ENCODE measurements around the gene ANO4. TPM values are rescaled to one million over a fixed set of nuclear protein-coding genes. Genes with fewer than 3 reads are reported as not detected.

ANO4 gene
- total and polyA plus RNA-seq, 9 donors, result 1.8 to 13.1 (median 5.6) TPM

DNA sequence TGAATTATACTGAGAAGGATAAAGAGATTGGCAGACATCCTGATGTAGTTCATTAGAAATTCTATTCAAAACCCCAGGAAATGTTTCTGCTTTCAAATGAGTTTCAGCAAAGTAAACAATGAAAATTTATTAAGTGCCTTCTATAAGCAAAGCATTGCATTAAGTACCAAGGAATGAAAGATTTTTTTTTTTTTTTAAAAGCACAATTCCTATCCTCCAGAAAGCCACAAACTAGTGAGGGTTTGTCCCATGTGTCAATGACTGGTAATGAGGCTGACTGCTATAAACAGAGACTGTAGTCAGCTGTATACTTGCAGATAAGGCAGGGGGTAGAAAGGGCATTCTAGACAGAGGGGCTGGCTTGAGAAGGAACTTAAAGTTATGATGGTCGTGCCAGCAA, 6.7 kb downstream of the ANO4 start:
- H3K9me3 ChIP-seq, result no peaks in the 10 kb centered on the region
- no peaks in the 10 kb centered on the region for H3K36me3 ChIP-seq
- no peak for DNase-seq
- H3K4me1 ChIP-seq (ENCODE audit: insufficient read depth), result no peaks in the 10 kb centered on the region
- H3K27ac ChIP-seq, result no peak overlapping the region
- TF ChIP-seq CTCF (IDR thresholded peaks at IDR 0.05) (no peak), POLR2A (IDR thresholded peaks at IDR 0.05) (no peak), EP300 (IDR thresholded peaks at IDR 0.05) (no peak)
- intact Hi-C loops (cut with DNase I), result no loop called here
- 36 to 39% (median 38%) methylated on average over 1 of the region's 1 CpG for WGBS, 3 donors
- no peak overlapping the region for H3K4me3 ChIP-seq
- H3K27me3 ChIP-seq, result no peaks in the 10 kb centered on the region

GRCh38 chr12:100808777-100809176, 14.2 kb downstream of the ANO4 start:
- Histone ChIP-seq H3K27ac (no peak overlapping the region), H3K4me3 (no peak overlapping the region), H3K36me3 (no peaks in the 10 kb centered on the region), H3K9me3 (no peaks in the 10 kb centered on the region), H3K27me3 (no peaks in the 10 kb centered on the region), H3K4me1 (ENCODE audit: insufficient read depth) (no peaks in the 10 kb centered on the region)
- no peak for DNase-seq
- WGBS, 3 donors, result 85 to 93% (median 88%) methylated on average over 2 of the region's 2 CpGs
- TF ChIP-seq CTCF (IDR thresholded peaks at IDR 0.05), result no peak
- no peak for TF ChIP-seq EP300 (IDR thresholded peaks at IDR 0.05)
- no peak for TF ChIP-seq POLR2A (IDR thresholded peaks at IDR 0.05)
- intact Hi-C loops (cut with DNase I), result no loop called here

DNA sequence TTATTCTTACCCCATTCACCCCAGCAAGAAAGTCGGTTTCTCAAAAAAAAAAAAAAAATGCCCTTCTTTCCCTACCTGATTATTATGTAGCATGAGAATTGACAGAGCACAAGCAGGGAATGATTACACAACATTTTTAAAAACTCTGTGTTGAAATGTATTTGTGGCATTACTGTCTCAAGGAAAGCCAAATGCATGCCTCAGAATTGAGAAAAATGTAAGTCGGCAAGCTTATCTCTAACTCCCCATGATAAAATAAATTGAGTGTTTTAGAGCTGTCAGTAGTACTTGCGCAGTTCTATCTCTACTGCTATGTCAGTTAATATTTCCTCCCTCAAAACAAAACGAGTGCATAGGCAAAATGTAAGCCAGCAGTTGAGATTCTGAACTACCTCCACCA, 25.7 kb downstream of the ANO4 start:
- Histone ChIP-seq H3K27ac (no peak overlapping the region), H3K4me1 (ENCODE audit: insufficient read depth) (no peaks in the 10 kb centered on the region), H3K36me3 (no peaks in the 10 kb centered on the region), H3K9me3 (no peaks in the 10 kb centered on the region), H3K4me3 (no peak overlapping the region), H3K27me3 (no peaks in the 10 kb centered on the region)
- intact Hi-C loops (cut with DNase I), result no loop called here
- no peak for DNase-seq
- WGBS, 3 donors, result 30 to 34% (median 31%) methylated on average over 4 of the region's 4 CpGs
- TF ChIP-seq CTCF (IDR thresholded peaks at IDR 0.05), result no peak
- no peak for TF ChIP-seq EP300 (IDR thresholded peaks at IDR 0.05)
- no peak for TF ChIP-seq POLR2A (IDR thresholded peaks at IDR 0.05)

DNA sequence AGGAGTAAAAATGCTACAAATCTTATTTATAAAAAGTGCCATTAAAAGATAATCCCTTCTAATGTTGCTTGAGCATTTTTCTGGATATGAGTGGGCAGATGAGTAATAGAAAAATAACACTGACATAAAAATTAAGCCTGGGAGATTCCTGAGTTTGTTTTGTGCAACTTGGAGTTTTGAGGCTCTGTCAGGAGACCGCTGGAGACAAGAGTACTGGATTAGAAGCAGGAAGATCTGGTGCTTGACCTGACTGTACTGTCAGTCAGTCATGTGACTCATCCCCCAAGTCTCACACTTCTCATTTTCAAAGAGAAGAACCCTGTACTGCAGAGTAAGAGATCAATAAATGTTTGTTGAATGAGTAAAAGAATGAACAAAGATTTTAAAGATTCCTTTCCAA, 29.4 kb downstream of the ANO4 start:
- TF ChIP-seq POLR2A (IDR thresholded peaks at IDR 0.05) (no peak), EP300 (IDR thresholded peaks at IDR 0.05) (no peak)
- Histone ChIP-seq H3K4me1 (ENCODE audit: insufficient read depth) (no peaks in the 10 kb centered on the region), H3K4me3 (no peak overlapping the region), H3K36me3 (no peaks in the 10 kb centered on the region), H3K9me3 (no peaks in the 10 kb centered on the region), H3K27me3 (no peaks in the 10 kb centered on the region), H3K27ac (no peak overlapping the region)
- WGBS, 3 donors, result 59 to 74% (median 67%) methylated on average over 1 of the region's 1 CpG
- DNase-seq, result no peak
- intact Hi-C loops (cut with DNase I), result no loop called here

DNA sequence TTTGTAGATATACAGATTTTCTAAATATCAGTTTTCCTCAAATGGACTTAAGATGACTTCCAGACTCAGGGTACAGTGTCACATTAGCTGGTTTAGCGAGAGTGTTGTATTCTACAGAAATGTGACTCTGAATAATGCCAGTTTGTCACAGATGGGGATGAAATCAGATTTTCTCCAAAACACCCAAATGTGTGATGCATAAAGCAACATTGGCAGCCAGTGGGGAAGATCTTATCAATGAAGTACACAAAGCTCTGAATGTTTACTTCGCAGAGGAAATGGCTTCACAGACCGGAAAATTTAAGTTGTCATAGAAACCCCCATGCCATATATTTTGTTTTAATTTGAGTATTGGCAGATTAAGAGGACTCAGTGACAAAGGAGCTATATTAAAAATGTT, 29.9 kb downstream of the ANO4 start:
- TF ChIP-seq EP300 (IDR thresholded peaks at IDR 0.05), result no peak
- no peak for TF ChIP-seq CTCF (IDR thresholded peaks at IDR 0.05)
- TF ChIP-seq POLR2A (IDR thresholded peaks at IDR 0.05), result no peak
- no peaks in the 10 kb centered on the region for H3K27me3 ChIP-seq
- intact Hi-C loops (cut with DNase I), result no loop called here
- H3K9me3 ChIP-seq, result no peaks in the 10 kb centered on the region
- no peak for DNase-seq
- H3K4me3 ChIP-seq, result no peak overlapping the region
- H3K36me3 ChIP-seq, result no peaks in the 10 kb centered on the region
- no peak overlapping the region for H3K27ac ChIP-seq
- no peaks in the 10 kb centered on the region for H3K4me1 ChIP-seq (ENCODE audit: insufficient read depth)
- 83 to 87% (median 86%) methylated on average over 3 of the region's 3 CpGs for WGBS, 3 donors

Data from ovary (tissue), 9 donors.